Myocyte (in vitro differentiated cells): ENCODE data around the gene CTU1. TPM values are rescaled to one million over a fixed set of nuclear protein-coding genes. Genes with fewer than 3 reads are reported as not detected.
A peak's percentile ranks its signal among the peaks of the same experiment; 100 is the strongest.

Experiments
- DNase-seq: peaks from one replicate; pipeline ENCODE4 v3.0.0-alpha.2; 2012; ENCODE audit warnings: low read depth
- total RNA-seq: library from RNA; depleted of rRNA; stranded (reverse); fragments of >200 nt; gene quantifications from 2 replicates; pipeline ENCODE4 v1.2.3, GENCODE V29; 2014

The CTU1 gene
- total RNA-seq, 1 donor from 2014 or later, result 16.2 TPM

- no peak for DNase-seq
Measured at GRCh38 chr19:51107406-51108065, 673 bp downstream of the CTU1 start.

GRCh38 chr19:51103926-51104341 is 4.3 kb downstream of the CTU1 start:
- no peak for DNase-seq

GRCh38 chr19:51102991-51103390 is 5.2 kb downstream of the CTU1 start:
- DNase-seq, result no peak

- no peak for DNase-seq
Measured at GRCh38 chr19:51101171-51101865, 6.9 kb downstream of the CTU1 start.

- DNase-seq, result no peak
Measured at GRCh38 chr19:51100601-51101000, 7.6 kb downstream of the CTU1 start.

GRCh38 chr19:51099047-51099382 is 9.2 kb downstream of the CTU1 start:
- DNase-seq, result no peak

GRCh38 chr19:51098365-51099046 is 9.7 kb downstream of the CTU1 start:
- DNase-seq, result no peak

- DNase-seq, result no peak
Measured at GRCh38 chr19:51097796-51098195, 10.4 kb downstream of the CTU1 start.

- peak; percentile 13 for DNase-seq
Measured at GRCh38 chr19:51097166-51097738, 11.0 kb downstream of the CTU1 start.

- DNase-seq, result no peak
Measured at GRCh38 chr19:51096473-51097165, 11.6 kb downstream of the CTU1 start.

- DNase-seq, result peak; percentile 22
Measured at GRCh38 chr19:51094696-51095279, 13.4 kb downstream of the CTU1 start.

GRCh38 chr19:51093510-51094345 is 14.5 kb downstream of the CTU1 start:
- no peak for DNase-seq

GRCh38 chr19:51093101-51093500 is 15.1 kb downstream of the CTU1 start:
- no peak for DNase-seq

- DNase-seq, result no peak
Measured at GRCh38 chr19:51091895-51092873, 16.0 kb downstream of the CTU1 start.

GRCh38 chr19:51091126-51091525 is 17.1 kb downstream of the CTU1 start:
- no peak for DNase-seq

- peak; percentile 6 for DNase-seq
Measured at GRCh38 chr19:51090471-51090870, 17.7 kb downstream of the CTU1 start.

GRCh38 chr19:51089786-51090185 is 18.4 kb downstream of the CTU1 start:
- DNase-seq, result no peak

GRCh38 chr19:51086153-51086850 is 21.9 kb downstream of the CTU1 start:
- DNase-seq, result no peak
